Activated T-helper 2 cell treated with anti-CD3 and anti-CD28 coated beads, Interferon-gamma antibody, Interleukin-2, Interleukin-4, amounts not matched to agents 10 μg/mL and 5 μg/mL and 100 μg/mL, durations not matched to agents 14 hours and 24 hours and 36 hours (primary cell): ENCODE measurements around the gene TOM1L1. TPM values are rescaled to one million over a fixed set of nuclear protein-coding genes. Genes with fewer than 3 reads are reported as not detected.

Source experiments
- DNase-seq: peaks from one replicate; pipeline ENCODE4 v3.0.0; 2021; ENCODE audit warnings: low spot score
- H3K27ac Mint-ChIP-seq: one replicate; pipeline ENCODE4 v1.8.0; 2021; ENCODE audit warnings: mixed read lengths
- H3K27me3 Mint-ChIP-seq: one replicate; pipeline ENCODE4 v1.8.0; 2021; ENCODE audit warnings: low read depth, mixed read lengths
- H3K36me3 Mint-ChIP-seq: one replicate; pipeline ENCODE4 v1.8.0; 2021; ENCODE audit warnings: low read depth, mixed read lengths
- H3K4me1 Mint-ChIP-seq: one replicate; pipeline ENCODE4 v1.8.0; 2021; ENCODE audit warnings: low read depth, mixed read lengths
- H3K4me3 Mint-ChIP-seq: one replicate; pipeline ENCODE4 v1.8.0; 2021; ENCODE audit warnings: low read depth, mild to moderate bottlenecking, moderate library complexity, mixed read lengths
- H3K9me3 Mint-ChIP-seq: one replicate; pipeline ENCODE4 v1.8.0; 2021; ENCODE audit warnings: mixed read lengths
- intact Hi-C: fragments of 100-400 bp; cut with micrococcal nuclease; formaldehyde crosslinking; loops from one replicate; pipeline ENCODE4 v1.15.1; 2023
- total RNA-seq: library from RNA; stranded (reverse); gene quantifications from 2 replicates; pipeline ENCODE4 v1.2.3, GENCODE V29; 2022

The TOM1L1 gene
- total RNA-seq, 1 donor from 2014 or later = 1.2 TPM

- intact Hi-C loops = no loop called here
- Mint-ChIP-seq H3K9me3 (no peaks in the 10 kb centered on the region), H3K27me3 (peaks cover 34% of the 10 kb centered on the region)
These were observed 1.4 kb downstream of the TOM1L1 start for GRCh38 chr17:54902017-54902416.

GRCh38 chr17:54902611-54903010, 2.0 kb downstream of the TOM1L1 start:
- H3K36me3 Mint-ChIP-seq = no peaks in the 10 kb centered on the region
- peaks cover 34% of the 10 kb centered on the region for H3K27me3 Mint-ChIP-seq
- DNase-seq = no peak
- H3K27ac Mint-ChIP-seq = no peak overlapping the region
- intact Hi-C loops = no loop called here
- H3K4me1 Mint-ChIP-seq = peaks cover 3% of the 10 kb centered on the region
- H3K4me3 Mint-ChIP-seq = no peak overlapping the region
- H3K9me3 Mint-ChIP-seq = no peaks in the 10 kb centered on the region

More at GRCh38 chr17:54902017-54902416, 1.4 kb downstream of the TOM1L1 start:
- Mint-ChIP-seq H3K27ac (no peak overlapping the region), H3K4me3 (no peak overlapping the region), H3K4me1 (peaks cover 3% of the 10 kb centered on the region), H3K36me3 (no peaks in the 10 kb centered on the region)
- no peak for DNase-seq

- peaks cover 3% of the 10 kb centered on the region for H3K4me1 Mint-ChIP-seq
- H3K9me3 Mint-ChIP-seq = no peaks in the 10 kb centered on the region
- DNase-seq = no peak
- H3K4me3 Mint-ChIP-seq = no peak overlapping the region
- H3K36me3 Mint-ChIP-seq = no peaks in the 10 kb centered on the region
- H3K27me3 Mint-ChIP-seq = peaks cover 32% of the 10 kb centered on the region
- intact Hi-C loops = no loop called here
- no peak overlapping the region for H3K27ac Mint-ChIP-seq
These were observed 2.7 kb downstream of the TOM1L1 start for GRCh38 chr17:54903375-54903774.

- H3K4me1 Mint-ChIP-seq = no peaks in the 10 kb centered on the region
- H3K4me3 Mint-ChIP-seq = no peak overlapping the region
These were observed 6.0 kb downstream of the TOM1L1 start for GRCh38 chr17:54906683-54907082.

GRCh38 chr17:54907376-54907775, 6.7 kb downstream of the TOM1L1 start:
- H3K27me3 Mint-ChIP-seq = peaks cover 2% of the 10 kb centered on the region
- H3K9me3 Mint-ChIP-seq = no peaks in the 10 kb centered on the region
- DNase-seq = no peak
- H3K4me3 Mint-ChIP-seq = no peak overlapping the region
- no peak overlapping the region for H3K27ac Mint-ChIP-seq
- no peaks in the 10 kb centered on the region for H3K36me3 Mint-ChIP-seq
- no peaks in the 10 kb centered on the region for H3K4me1 Mint-ChIP-seq
- intact Hi-C loops = no loop called here

More at GRCh38 chr17:54906683-54907082, 6.0 kb downstream of the TOM1L1 start:
- intact Hi-C loops = no loop called here
- Mint-ChIP-seq H3K9me3 (no peaks in the 10 kb centered on the region), H3K36me3 (no peaks in the 10 kb centered on the region), H3K27ac (no peak overlapping the region), H3K27me3 (peaks cover 6% of the 10 kb centered on the region)
- no peak for DNase-seq

- Mint-ChIP-seq H3K9me3 (no peaks in the 10 kb centered on the region), H3K27ac (no peak overlapping the region), H3K4me1 (no peaks in the 10 kb centered on the region), H3K36me3 (no peaks in the 10 kb centered on the region), H3K4me3 (no peak overlapping the region), H3K27me3 (no peaks in the 10 kb centered on the region)
- DNase-seq = no peak
- intact Hi-C loops = no loop called here
These were observed 9.1 kb downstream of the TOM1L1 start for GRCh38 chr17:54909766-54910165.

- DNase-seq = no peak
- no peaks in the 10 kb centered on the region for H3K4me1 Mint-ChIP-seq
- H3K27me3 Mint-ChIP-seq = no peaks in the 10 kb centered on the region
- no peak overlapping the region for H3K27ac Mint-ChIP-seq
- intact Hi-C loops = no loop called here
- peaks cover 11% of the 10 kb centered on the region for H3K9me3 Mint-ChIP-seq
- no peak overlapping the region for H3K4me3 Mint-ChIP-seq
- H3K36me3 Mint-ChIP-seq = no peaks in the 10 kb centered on the region
These were observed 16.1 kb downstream of the TOM1L1 start for GRCh38 chr17:54916721-54917120.

- H3K4me3 Mint-ChIP-seq = no peak overlapping the region
- no peaks in the 10 kb centered on the region for H3K36me3 Mint-ChIP-seq
- H3K9me3 Mint-ChIP-seq = peaks cover 11% of the 10 kb centered on the region
- no peaks in the 10 kb centered on the region for H3K4me1 Mint-ChIP-seq
- H3K27me3 Mint-ChIP-seq = no peaks in the 10 kb centered on the region
- intact Hi-C loops = no loop called here
- no peak for DNase-seq
- no peak overlapping the region for H3K27ac Mint-ChIP-seq
These were observed 18.8 kb downstream of the TOM1L1 start for GRCh38 chr17:54919425-54919824.

GRCh38 chr17:54920819-54921218, 20.2 kb downstream of the TOM1L1 start:
- H3K9me3 Mint-ChIP-seq = peaks cover 11% of the 10 kb centered on the region
- H3K4me3 Mint-ChIP-seq = no peak overlapping the region
- no peak overlapping the region for H3K27ac Mint-ChIP-seq
- intact Hi-C loops = no loop called here
- DNase-seq = no peak
- H3K4me1 Mint-ChIP-seq = no peaks in the 10 kb centered on the region
- no peaks in the 10 kb centered on the region for H3K27me3 Mint-ChIP-seq
- H3K36me3 Mint-ChIP-seq = no peaks in the 10 kb centered on the region

- no peaks in the 10 kb centered on the region for H3K9me3 Mint-ChIP-seq
- no peak for DNase-seq
- H3K4me1 Mint-ChIP-seq = no peaks in the 10 kb centered on the region
- intact Hi-C loops = no loop called here
- no peaks in the 10 kb centered on the region for H3K36me3 Mint-ChIP-seq
- peaks cover 6% of the 10 kb centered on the region for H3K27me3 Mint-ChIP-seq
- no peak overlapping the region for H3K27ac Mint-ChIP-seq
- no peak overlapping the region for H3K4me3 Mint-ChIP-seq
These were observed 23.8 kb downstream of the TOM1L1 start for GRCh38 chr17:54924405-54924804.

- Mint-ChIP-seq H3K36me3 (no peaks in the 10 kb centered on the region), H3K4me1 (no peaks in the 10 kb centered on the region), H3K9me3 (no peaks in the 10 kb centered on the region), H3K27me3 (peaks cover 6% of the 10 kb centered on the region), H3K4me3 (no peak overlapping the region), H3K27ac (no peak overlapping the region)
- intact Hi-C loops = no loop called here
- no peak for DNase-seq
These were observed 26.9 kb downstream of the TOM1L1 start for GRCh38 chr17:54927525-54927924.

- H3K4me3 Mint-ChIP-seq = no peak overlapping the region
- no peaks in the 10 kb centered on the region for H3K36me3 Mint-ChIP-seq
- H3K27me3 Mint-ChIP-seq = no peaks in the 10 kb centered on the region
- DNase-seq = no peak
- no peak overlapping the region for H3K27ac Mint-ChIP-seq
- H3K4me1 Mint-ChIP-seq = no peaks in the 10 kb centered on the region
- H3K9me3 Mint-ChIP-seq = no peaks in the 10 kb centered on the region
- intact Hi-C loops = no loop called here
These were observed 32.1 kb downstream of the TOM1L1 start for GRCh38 chr17:54932711-54933110.

GRCh38 chr17:54933921-54934320, 33.3 kb downstream of the TOM1L1 start:
- no peak overlapping the region for H3K4me3 Mint-ChIP-seq
- H3K36me3 Mint-ChIP-seq = no peaks in the 10 kb centered on the region
- H3K27ac Mint-ChIP-seq = no peak overlapping the region
- DNase-seq = no peak
- H3K9me3 Mint-ChIP-seq = no peaks in the 10 kb centered on the region
- intact Hi-C loops = no loop called here
- no peaks in the 10 kb centered on the region for H3K27me3 Mint-ChIP-seq
- no peaks in the 10 kb centered on the region for H3K4me1 Mint-ChIP-seq

GRCh38 chr17:54935471-54935870, 34.8 kb downstream of the TOM1L1 start:
- Mint-ChIP-seq H3K27ac (no peak overlapping the region), H3K9me3 (no peaks in the 10 kb centered on the region), H3K4me3 (no peak overlapping the region), H3K27me3 (no peaks in the 10 kb centered on the region), H3K36me3 (no peaks in the 10 kb centered on the region), H3K4me1 (no peaks in the 10 kb centered on the region)
- intact Hi-C loops = no loop called here
- no peak for DNase-seq
